ENCODE measurements around the gene APOA1.

The APOA1 gene

DNA sequence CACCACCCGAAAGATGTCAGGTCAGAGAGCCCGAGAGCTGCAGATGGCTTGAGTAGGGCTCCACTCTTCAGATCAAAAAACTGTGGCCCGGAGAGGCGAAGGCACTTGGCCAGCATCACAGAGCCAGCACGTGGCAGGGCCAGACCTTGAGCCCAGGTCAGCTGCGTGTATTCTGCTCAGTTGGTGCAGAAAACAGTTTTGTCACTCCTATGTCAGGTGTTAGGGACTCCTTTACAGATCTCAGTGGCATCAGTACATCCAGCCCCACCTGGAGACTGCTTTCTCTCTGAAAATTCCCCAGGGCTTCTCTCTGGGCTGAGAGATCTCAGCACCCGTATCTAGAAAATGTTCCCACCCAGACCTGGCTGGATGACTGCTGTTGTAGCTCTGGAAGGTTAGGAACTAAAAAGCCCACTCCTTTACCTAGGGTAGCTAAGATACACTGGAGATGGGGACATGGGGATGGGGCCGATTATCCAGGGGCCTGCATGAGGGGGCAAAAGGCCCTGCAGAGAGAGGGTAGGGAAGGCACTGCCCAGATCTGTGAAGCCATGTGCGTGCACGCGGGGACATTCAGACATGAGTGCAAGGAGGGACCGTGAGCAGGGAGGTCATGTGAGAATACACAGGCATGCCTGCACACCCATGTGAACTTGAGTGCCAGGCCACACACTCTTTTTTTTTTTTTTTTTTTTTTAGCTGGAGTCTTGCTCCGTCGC is 3.4 kb downstream of the APOA1 start:
- DNase-seq (ENCODE audit: low read depth), result no peak

- no peak for DNase-seq (ENCODE audit: low read depth)
These were observed 4.0 kb downstream of the APOA1 start for GRCh38 chr11:116833491-116833815.

- no peak for DNase-seq (ENCODE audit: low read depth)
These were observed 4.8 kb downstream of the APOA1 start for GRCh38 chr11:116832350-116833290.

DNA sequence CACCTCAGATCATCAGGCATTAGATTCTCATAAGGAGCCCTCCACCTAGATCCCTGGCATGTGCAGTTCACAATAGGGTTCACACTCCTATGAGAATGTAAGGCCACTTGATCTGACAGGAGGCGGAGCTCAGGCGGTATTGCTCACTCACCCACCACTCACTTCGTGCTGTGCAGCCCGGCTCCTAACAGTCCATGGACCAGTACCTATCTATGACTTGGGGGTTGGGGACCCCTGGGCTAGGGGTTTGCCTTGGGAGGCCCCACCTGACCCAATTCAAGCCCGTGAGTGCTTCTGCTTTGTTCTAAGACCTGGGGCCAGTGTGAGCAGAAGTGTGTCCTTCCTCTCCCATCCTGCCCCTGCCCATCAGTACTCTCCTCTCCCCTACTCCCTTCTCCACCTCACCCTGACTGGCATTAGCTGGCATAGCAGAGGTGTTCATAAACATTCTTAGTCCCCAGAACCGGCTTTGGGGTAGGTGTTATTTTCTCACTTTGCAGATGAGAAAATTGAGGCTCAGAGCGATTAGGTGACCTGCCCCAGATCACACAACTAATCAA is 5.6 kb downstream of the APOA1 start:
- DNase-seq (ENCODE audit: low read depth), result no peak

DNA sequence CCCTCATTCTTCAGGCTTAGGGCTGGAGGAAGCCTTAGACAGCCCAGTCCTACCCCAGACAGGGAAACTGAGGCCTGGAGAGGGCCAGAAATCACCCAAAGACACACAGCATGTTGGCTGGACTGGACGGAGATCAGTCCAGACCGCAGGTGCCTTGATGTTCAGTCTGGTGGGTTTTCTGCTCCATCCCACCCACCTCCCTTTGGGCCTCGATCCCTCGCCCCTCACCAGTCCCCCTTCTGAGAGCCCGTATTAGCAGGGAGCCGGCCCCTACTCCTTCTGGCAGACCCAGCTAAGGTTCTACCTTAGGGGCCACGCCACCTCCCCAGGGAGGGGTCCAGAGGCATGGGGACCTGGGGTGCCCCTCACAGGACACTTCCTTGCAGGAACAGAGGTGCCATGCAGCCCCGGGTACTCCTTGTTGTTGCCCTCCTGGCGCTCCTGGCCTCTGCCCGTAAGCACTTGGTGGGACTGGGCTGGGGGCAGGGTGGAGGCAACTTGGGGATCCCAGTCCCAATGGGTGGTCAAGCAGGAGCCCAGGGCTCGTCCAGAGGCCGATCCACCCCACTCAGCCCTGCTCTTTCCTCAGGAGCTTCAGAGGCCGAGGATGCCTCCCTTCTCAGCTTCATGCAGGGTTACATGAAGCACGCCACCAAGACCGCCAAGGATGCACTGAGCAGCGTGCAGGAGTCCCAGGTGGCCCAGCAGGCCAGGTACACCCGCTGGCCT is 7.1 kb downstream of the APOA1 start:
- no peak for DNase-seq (ENCODE audit: low read depth)

- peak; percentile 53 for DNase-seq (ENCODE audit: low read depth)
These were observed 7.8 kb downstream of the APOA1 start, which contains the start of gene APOC3 for GRCh38 chr11:116829525-116830183. Gene APOC3, plus strand, starts transcription at chr11:116829907. Its CDS starts 676 bp downstream, at chr11:116830583.

- DNase-seq (ENCODE audit: low read depth), result no peak
These were observed 8.5 kb downstream of the APOA1 start for GRCh38 chr11:116828632-116829524.

- no peak for DNase-seq (ENCODE audit: low read depth)
These were observed 10.0 kb downstream of the APOA1 start for GRCh38 chr11:116827461-116827860.

DNA sequence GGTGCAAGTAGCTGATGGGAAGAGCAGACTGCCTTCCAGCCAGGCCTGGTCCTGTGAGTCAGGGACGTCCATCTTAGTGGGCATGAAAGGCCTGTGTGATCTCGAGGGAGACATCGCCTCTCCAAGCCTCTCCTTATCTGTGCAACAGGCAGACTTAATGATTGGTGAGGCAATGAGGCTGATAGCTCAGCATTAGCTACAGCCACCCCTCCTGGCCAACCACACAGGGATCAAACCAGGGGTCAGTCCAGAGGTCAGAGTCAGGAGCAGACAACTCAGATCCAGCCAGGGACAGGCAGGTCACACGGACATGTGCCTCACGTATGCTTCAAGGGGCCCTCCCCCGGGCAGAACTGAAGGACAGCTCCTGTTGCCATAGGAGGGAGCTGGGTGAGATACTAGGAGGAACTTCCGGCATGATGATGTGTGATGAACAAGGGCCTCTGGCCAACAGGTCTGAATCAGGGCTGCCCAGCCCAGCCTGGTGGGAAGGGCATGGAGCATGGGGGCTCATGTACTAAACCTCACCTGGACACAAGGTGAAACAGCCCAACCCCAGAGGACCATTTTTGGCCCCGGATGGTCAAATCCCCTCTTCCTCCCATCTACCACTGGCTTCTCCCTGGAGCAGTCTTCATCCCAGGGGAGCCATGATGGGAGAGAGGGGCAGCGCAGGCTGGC is 10.5 kb downstream of the APOA1 start:
- DNase-seq (ENCODE audit: low read depth), result peak; percentile 14

- no peak for DNase-seq (ENCODE audit: low read depth)
These were observed 11.3 kb downstream of the APOA1 start for GRCh38 chr11:116825854-116826750.

DNA sequence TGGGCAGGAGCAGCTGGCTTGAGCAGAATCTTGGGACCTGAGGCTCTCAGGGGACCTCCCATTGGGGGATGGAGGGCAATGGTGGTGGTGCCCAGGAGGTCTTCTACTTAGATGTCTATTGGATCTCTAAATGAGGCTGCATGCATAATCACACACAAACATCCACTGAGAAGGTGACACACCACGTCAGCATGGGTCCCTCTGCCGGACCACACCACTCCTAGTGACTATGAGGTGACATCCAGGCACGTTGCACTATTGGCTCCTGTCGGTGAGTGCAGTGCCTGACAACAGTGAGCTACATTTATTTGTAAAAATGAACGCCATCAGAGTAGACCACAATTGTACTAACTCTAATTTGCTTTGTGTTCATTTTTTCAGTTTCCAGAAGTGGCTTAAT is 12.0 kb downstream of the APOA1 start:
- DNase-seq (ENCODE audit: low read depth), result no peak

GRCh38 chr11:116823031-116823843 is 14.2 kb downstream of the APOA1 start, which contains the start of gene APOA4:
Gene APOA4, minus strand, starts transcription at chr11:116823304. Its CDS starts 113 bp downstream, at chr11:116823191.
- no peak for DNase-seq (ENCODE audit: low read depth)

GRCh38 chr11:116822575-116822974 is 14.8 kb downstream of the APOA1 start:
- no peak for DNase-seq (ENCODE audit: low read depth)

GRCh38 chr11:116821050-116821918 is 16.1 kb downstream of the APOA1 start:
- no peak for DNase-seq (ENCODE audit: low read depth)

DNA sequence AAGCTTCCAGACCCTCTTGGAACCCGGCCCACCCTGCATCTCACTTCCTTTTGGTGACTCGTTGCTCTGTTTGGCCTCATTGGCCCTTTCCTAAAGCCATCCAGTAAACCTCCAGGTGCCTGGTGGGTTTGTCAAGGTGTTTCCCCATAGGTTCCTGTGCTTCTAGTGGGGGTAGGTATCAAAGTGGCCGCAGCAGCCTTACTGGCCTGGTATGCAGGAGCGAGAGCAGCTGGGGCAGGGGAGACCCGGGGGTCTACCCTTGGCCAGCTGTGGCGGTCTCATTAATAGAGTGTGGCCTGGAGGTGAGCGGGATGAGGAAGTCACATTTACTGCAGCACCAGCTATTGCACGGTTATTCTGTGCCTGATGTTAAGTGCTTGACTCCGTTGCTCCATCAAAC is 18.4 kb downstream of the APOA1 start:
- no peak for DNase-seq (ENCODE audit: low read depth)

DNA sequence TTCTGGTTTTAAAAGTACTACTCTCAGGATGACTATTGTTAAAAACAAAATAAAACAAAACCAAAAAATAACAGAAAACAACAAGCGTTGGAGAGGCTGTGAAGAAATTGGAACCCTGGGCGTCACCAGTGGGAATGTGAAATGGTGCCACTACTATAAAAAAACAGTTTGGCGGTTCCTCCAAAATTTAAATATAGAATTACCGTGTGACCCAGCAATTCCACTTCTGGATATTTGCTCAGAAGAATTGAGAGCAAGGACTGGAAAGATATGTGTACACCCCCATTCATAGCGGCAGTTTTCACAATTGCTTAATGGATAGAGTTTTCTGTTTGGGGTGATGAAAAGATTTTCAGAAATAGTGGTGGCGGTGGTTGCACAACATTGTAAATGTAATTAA is 22.9 kb downstream of the APOA1 start:
- no peak for DNase-seq (ENCODE audit: low read depth)
